Liver (tissue), 3 donors: ENCODE data around the gene BRCA2.

Source experiments
- CTCF ChIP-seq: fragments of 150-350 bp; IDR thresholded peaks from 2 replicates; pipeline ENCODE4 v1.5.1; 2017; ENCODE audit warnings: improper control_type of control experiment, low read depth, low read length; ENCODE audit not compliant: missing input control
- HNF4A ChIP-seq, 2 donors: conservative IDR thresholded peaks; 2 replicates each; pipeline ENCODE4 v1.6.1; 2016; ENCODE audit warnings: antibody characterized with exemption in 2 of 2, mild to moderate bottlenecking in 2 of 2
- JUND ChIP-seq, 2 donors: IDR thresholded peaks; 2 replicates each; pipeline ENCODE4 v1.6.1; 2016; ENCODE audit warnings: antibody characterized with exemption in 2 of 2
- RAD21 ChIP-seq, 2 donors: IDR thresholded peaks; 2 replicates each; pipeline ENCODE4 v1.6.1; 2016; ENCODE audit warnings: antibody characterized with exemption in 2 of 2, mild to moderate bottlenecking in 2 of 2
- TAF1 ChIP-seq: conservative IDR thresholded peaks from 2 replicates; pipeline ENCODE4 v1.6.1; 2016; ENCODE audit warnings: antibody characterized with exemption, mild to moderate bottlenecking
- YY1 ChIP-seq: IDR thresholded peaks from 2 replicates; pipeline ENCODE4 v1.6.1; 2016; ENCODE audit warnings: antibody characterized with exemption, mild to moderate bottlenecking
- TF ChIP-seq, protein P1 (sequence below): IDR thresholded peaks from 2 replicates; pipeline ENCODE4 v1.6.1; 2016; ENCODE audit warnings: antibody characterized with exemption
- donor health status: healthy.
- donor health status: healthy.

DNA sequence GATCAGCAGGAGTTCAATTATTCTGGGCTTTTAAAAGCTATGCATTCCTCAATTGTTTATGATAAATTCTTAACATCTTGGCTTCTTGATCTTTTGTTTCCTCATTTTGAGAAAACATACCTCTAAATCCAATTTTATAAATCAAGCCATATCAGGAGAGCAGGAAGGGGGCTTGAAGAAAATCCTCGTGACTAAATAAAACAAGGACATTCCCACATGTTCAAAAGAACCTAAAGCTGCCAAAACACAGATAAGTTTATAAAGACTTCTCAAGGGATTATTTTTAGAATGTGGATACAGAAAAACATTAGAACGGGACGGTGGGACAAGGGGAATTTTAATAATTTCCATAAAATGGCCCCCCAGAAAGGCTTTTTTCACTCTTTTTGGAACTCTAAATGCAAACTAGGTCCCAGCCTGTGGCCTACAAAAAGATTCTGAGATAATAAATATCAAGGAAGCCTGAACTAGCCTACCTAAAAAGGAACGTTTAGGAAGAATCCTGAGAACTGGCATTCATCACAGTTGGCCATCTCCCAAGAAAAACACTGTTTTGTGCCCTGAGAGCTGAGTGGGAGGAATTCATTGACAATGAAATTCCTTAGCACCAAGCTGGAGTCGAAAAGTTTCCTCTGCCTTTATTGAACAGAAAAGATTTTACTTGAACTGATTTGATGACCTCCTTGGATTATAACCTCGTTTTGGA, 30.2 kb upstream of the BRCA2 start:
- TF ChIP-seq CTCF (no peak), TAF1 (no peak), YY1 (no peak), RAD21 (IDR thresholded peaks at IDR 0.05) (peak in 1 of 2 donors; percentile 25), JUND (IDR thresholded peaks at IDR 0.05) (no peak), HNF4A (conservative IDR thresholded peaks at IDR 0.05) (no peak)
- TF ChIP-seq, protein P1, sequence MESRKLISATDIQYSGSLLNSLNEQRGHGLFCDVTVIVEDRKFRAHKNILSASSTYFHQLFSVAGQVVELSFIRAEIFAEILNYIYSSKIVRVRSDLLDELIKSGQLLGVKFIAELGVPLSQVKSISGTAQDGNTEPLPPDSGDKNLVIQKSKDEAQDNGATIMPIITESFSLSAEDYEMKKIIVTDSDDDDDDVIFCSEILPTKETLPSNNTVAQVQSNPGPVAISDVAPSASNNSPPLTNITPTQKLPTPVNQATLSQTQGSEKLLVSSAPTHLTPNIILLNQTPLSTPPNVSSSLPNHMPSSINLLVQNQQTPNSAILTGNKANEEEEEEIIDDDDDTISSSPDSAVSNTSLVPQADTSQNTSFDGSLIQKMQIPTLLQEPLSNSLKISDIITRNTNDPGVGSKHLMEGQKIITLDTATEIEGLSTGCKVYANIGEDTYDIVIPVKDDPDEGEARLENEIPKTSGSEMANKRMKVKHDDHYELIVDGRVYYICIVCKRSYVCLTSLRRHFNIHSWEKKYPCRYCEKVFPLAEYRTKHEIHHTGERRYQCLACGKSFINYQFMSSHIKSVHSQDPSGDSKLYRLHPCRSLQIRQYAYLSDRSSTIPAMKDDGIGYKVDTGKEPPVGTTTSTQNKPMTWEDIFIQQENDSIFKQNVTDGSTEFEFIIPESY: no peak
